ENCODE results near the gene SPATA46. TPM values are rescaled to one million over a fixed set of nuclear protein-coding genes. Genes with fewer than 3 reads are reported as not detected.
A peak's percentile ranks its signal among the peaks of the same experiment; 100 is the strongest.
"Not testable (repeated sequence)": the region's sequence is repeated elsewhere in the genome, so short reads cannot be mapped to it uniquely, and the experiment has no call there.

SPATA46 gene
- total and polyA plus RNA-seq, 2 experiments from 2014 or later: not detected

- Histone ChIP-seq H3K27me3 (no peaks in the 10 kb centered on the region), H3K27ac (no peak overlapping the region), H3K4me3 (no peak overlapping the region), H3K36me3 (no peaks in the 10 kb centered on the region), H3K9me3 (ENCODE audit: low read depth) (no peaks in the 10 kb centered on the region), H3K4me1 (ENCODE audit: low read depth) (peaks cover 11% of the 10 kb centered on the region)
- DNase-seq (ENCODE audit: low read depth in 1 of 2, low spot score in 1 of 2): peak; percentile 56 to 71
- peak; percentile 68 for TF ChIP-seq CTCF (IDR thresholded peaks at IDR 0.05; ENCODE audit: low read depth, low read length)
These were observed 18.9 kb downstream of the SPATA46 start for GRCh38 chr1:162357681-162358266.

- Histone ChIP-seq H3K36me3 (no peaks in the 10 kb centered on the region), H3K27ac (no peak overlapping the region), H3K4me3 (no peak overlapping the region), H3K27me3 (no peaks in the 10 kb centered on the region), H3K4me1 (ENCODE audit: low read depth) (peaks cover 28% of the 10 kb centered on the region), H3K9me3 (ENCODE audit: low read depth) (no peaks in the 10 kb centered on the region)
- no peak for TF ChIP-seq CTCF (IDR thresholded peaks at IDR 0.05; ENCODE audit: low read depth, low read length)
- DNase-seq (ENCODE audit: low read depth in 1 of 2, low spot score in 1 of 2): no peak
These were observed 23.0 kb downstream of the SPATA46 start for GRCh38 chr1:162353702-162354101.

GRCh38 chr1:162353078-162353477, 23.6 kb downstream of the SPATA46 start:
- TF ChIP-seq CTCF (IDR thresholded peaks at IDR 0.05; ENCODE audit: low read depth, low read length): no peak
- H3K4me3 ChIP-seq: no peak overlapping the region

GRCh38 chr1:162351874-162352273, 24.8 kb downstream of the SPATA46 start:
- H3K4me3 ChIP-seq; H3K27me3 ChIP-seq; H3K36me3 ChIP-seq; DNase-seq (ENCODE audit: low read depth in 1 of 2, low spot score in 1 of 2); H3K27ac ChIP-seq; H3K9me3 ChIP-seq (ENCODE audit: low read depth): not testable (repeated sequence)
- H3K4me1 ChIP-seq (ENCODE audit: low read depth): peaks cover 34% of the 10 kb centered on the region

More at GRCh38 chr1:162353078-162353477, 23.6 kb downstream of the SPATA46 start:
- H3K27me3 ChIP-seq: no peaks in the 10 kb centered on the region
- peaks cover 28% of the 10 kb centered on the region for H3K4me1 ChIP-seq (ENCODE audit: low read depth)
- H3K36me3 ChIP-seq: no peaks in the 10 kb centered on the region
- no peak for DNase-seq (ENCODE audit: low read depth in 1 of 2, low spot score in 1 of 2)
- no peak overlapping the region for H3K27ac ChIP-seq
- H3K9me3 ChIP-seq (ENCODE audit: low read depth): no peaks in the 10 kb centered on the region

GRCh38 chr1:162351246-162351842, 25.3 kb downstream of the SPATA46 start:
- Histone ChIP-seq H3K36me3 (no peaks in the 10 kb centered on the region), H3K4me3 (no peak overlapping the region), H3K4me1 (ENCODE audit: low read depth) (peaks cover 34% of the 10 kb centered on the region), H3K9me3 (ENCODE audit: low read depth) (no peaks in the 10 kb centered on the region), H3K27me3 (no peaks in the 10 kb centered on the region), H3K27ac (no peak overlapping the region)
- DNase-seq (ENCODE audit: low read depth in 1 of 2, low spot score in 1 of 2): no peak
- no peak for TF ChIP-seq CTCF (IDR thresholded peaks at IDR 0.05; ENCODE audit: low read depth, low read length)

GRCh38 chr1:162349635-162350330, 26.9 kb downstream of the SPATA46 start:
- no peaks in the 10 kb centered on the region for H3K9me3 ChIP-seq (ENCODE audit: low read depth)
- no peak for TF ChIP-seq CTCF (IDR thresholded peaks at IDR 0.05; ENCODE audit: low read depth, low read length)
- no peaks in the 10 kb centered on the region for H3K36me3 ChIP-seq
- H3K4me1 ChIP-seq (ENCODE audit: low read depth): peaks cover 28% of the 10 kb centered on the region
- peak in 1 of 2 donors; percentile 91 for DNase-seq (ENCODE audit: low read depth in 1 of 2, low spot score in 1 of 2)
- H3K4me3 ChIP-seq: no peak overlapping the region
- H3K27ac ChIP-seq: no peak overlapping the region
- no peaks in the 10 kb centered on the region for H3K27me3 ChIP-seq
